ENCODE data around the gene PLEKHA6.

GRCh38 chr1:204221271-204221670, 138.5 kb downstream of the PLEKHA6 start:
- TF ChIP-seq POLR2A (IDR thresholded peaks at IDR 0.05): no peak
- no peak for TF ChIP-seq CTCF (IDR thresholded peaks at IDR 0.05)
- no peak for TF ChIP-seq POLR2AphosphoS5 (IDR thresholded peaks at IDR 0.05)

Measured in prostate gland (tissue), 2 donors.